Measurements from ENCODE around the gene TBX1. TPM values are rescaled to one million over a fixed set of nuclear protein-coding genes. Genes with fewer than 3 reads are reported as not detected.

The TBX1 gene
- total RNA-seq, 1 experiment from 2014 or later: 0.61 TPM

DNA sequence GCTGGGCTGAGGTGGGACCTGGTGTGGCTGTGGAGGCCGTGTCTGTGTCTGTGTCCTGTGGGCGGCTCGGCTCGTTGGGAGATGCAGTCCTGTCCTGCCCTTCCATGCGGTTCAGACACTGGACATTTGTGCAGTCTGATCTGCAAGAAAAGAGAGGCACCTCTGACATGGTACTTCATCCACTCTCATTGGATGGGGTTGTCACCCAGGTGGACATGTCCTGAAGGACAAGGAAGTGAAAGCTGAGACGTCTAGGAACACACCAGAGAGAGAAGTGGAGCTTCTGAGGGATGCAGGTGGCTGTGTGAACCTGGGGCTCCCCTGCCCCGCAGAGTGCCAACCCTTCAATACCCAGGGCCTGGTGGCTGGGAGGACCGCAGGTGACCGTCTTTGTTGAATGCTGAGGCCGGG lies 18.4 kb downstream of the TBX1 start:
- DNase-seq (ENCODE audit: low read depth in 1 of 2, low spot score in 2 of 2): no peak

DNA sequence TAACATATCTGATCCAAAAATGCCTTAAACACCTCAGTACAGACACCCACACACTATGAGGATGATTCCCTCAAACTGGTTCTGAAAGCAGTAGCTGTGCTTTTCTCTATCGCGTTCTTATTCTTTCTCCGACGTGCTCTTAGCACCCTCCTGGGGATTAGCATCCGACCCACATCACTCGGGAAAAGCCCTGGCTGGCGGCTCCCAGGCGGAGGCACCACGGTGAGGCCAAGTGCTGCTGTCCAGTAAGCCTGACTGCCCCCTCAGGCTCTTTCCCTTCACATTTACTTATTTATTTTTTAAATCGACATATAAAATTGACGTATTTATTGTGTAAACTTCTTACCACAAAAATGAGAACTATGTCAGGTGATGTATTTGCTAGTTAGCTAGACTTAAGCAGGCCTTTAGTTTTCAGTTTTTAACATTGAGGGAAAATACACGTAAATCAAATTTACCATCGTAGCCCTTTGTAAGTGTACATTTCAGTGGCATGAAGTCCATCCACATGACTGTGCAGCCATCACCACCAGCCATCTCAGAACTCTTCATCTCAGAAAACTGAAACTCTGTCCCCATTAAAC lies 19.2 kb downstream of the TBX1 start:
- Histone ChIP-seq H3K27ac (no peak overlapping the region), H3K27me3 (replicated peaks) (no peaks in the 10 kb centered on the region), H3K4me1 (replicated peaks) (peaks cover 5% of the 10 kb centered on the region), H3K4me3 (no peak overlapping the region), H3K9me3 (replicated peaks) (no peaks in the 10 kb centered on the region), H3K36me3 (no peaks in the 10 kb centered on the region)
- DNase-seq (ENCODE audit: low read depth in 1 of 2, low spot score in 2 of 2): no peak

More for the DNA sequence above, 18.4 kb downstream of the TBX1 start:
- H3K27ac ChIP-seq: no peak overlapping the region
- no peaks in the 10 kb centered on the region for H3K27me3 ChIP-seq (replicated peaks)
- H3K36me3 ChIP-seq: no peaks in the 10 kb centered on the region
- H3K4me3 ChIP-seq: no peak overlapping the region
- H3K4me1 ChIP-seq (replicated peaks): peaks cover 5% of the 10 kb centered on the region
- H3K9me3 ChIP-seq (replicated peaks): no peaks in the 10 kb centered on the region

DNA sequence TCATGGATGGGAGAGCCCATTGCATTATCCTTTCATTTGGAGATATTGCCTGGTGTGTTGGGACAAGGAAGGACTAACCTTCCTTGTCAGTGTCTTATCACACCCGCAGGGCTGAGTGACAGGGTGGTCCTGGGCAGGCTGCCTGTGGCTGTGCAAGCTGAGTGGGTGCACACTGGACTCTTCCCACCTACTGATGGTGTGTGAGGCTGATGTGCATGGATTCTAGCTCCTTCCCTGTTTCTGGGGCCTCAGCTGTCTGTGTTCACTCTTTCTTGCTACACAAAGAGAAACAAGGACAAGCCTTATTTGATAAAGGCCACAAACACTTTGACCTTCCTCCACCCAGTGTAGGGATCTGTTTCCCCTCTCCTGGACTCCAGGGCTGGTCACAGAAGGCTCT lies 22.0 kb downstream of the TBX1 start:
- Histone ChIP-seq H3K27me3 (replicated peaks) (no peaks in the 10 kb centered on the region), H3K4me1 (replicated peaks) (peaks cover 5% of the 10 kb centered on the region), H3K27ac (no peak overlapping the region), H3K36me3 (no peaks in the 10 kb centered on the region), H3K9me3 (replicated peaks) (no peaks in the 10 kb centered on the region), H3K4me3 (no peak overlapping the region)
- no peak for DNase-seq (ENCODE audit: low read depth in 1 of 2, low spot score in 2 of 2)

DNA sequence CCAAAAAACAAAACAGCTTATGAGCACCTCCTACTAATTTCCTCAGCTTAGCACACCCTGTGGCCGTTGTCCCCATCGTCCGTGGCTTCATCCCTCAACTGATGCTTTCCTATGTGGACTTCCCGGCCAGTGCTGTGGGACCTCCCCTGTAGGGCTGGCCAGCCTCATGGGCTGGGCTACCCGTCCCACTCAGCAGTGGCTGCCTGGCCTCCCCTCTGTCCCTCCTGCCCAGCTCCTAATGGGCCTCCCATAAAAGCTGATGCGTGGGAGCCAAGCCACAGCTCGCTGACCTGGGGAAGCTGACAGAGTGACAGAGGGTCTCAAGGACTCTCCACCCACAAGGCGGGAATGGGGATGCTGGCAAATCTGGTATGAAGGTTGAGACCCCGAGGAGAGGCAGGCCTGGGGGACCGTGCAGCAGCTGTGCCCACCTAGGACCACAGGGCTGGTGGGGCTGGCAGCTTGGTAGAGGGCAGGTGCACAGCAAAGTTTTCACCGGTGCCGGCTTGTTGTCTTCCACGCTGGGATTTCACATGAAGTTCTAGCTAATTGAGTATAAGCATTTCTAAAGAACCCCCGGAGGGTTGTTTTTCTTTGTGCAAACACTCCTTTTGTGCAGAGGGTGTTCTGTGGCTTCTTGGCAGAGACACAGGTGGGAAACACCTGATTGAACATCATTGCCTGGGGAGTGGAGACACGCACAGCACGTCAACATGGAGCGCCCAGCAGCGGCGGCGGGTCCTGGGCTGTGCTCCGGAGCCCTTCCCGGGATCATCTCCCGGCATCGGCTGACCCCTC lies 23.2 kb downstream of the TBX1 start:
- peaks cover 4% of the 10 kb centered on the region; the same call in 1 of the 2 replicates for H3K36me3 ChIP-seq
- DNase-seq (ENCODE audit: low read depth in 1 of 2, low spot score in 2 of 2): no peak
- no peak overlapping the region for H3K27ac ChIP-seq
- no peaks in the 10 kb centered on the region for H3K9me3 ChIP-seq (replicated peaks)
- H3K4me3 ChIP-seq: no peak overlapping the region
- no peaks in the 10 kb centered on the region for H3K27me3 ChIP-seq (replicated peaks)
- peaks cover 5% of the 10 kb centered on the region for H3K4me1 ChIP-seq (replicated peaks)

DNA sequence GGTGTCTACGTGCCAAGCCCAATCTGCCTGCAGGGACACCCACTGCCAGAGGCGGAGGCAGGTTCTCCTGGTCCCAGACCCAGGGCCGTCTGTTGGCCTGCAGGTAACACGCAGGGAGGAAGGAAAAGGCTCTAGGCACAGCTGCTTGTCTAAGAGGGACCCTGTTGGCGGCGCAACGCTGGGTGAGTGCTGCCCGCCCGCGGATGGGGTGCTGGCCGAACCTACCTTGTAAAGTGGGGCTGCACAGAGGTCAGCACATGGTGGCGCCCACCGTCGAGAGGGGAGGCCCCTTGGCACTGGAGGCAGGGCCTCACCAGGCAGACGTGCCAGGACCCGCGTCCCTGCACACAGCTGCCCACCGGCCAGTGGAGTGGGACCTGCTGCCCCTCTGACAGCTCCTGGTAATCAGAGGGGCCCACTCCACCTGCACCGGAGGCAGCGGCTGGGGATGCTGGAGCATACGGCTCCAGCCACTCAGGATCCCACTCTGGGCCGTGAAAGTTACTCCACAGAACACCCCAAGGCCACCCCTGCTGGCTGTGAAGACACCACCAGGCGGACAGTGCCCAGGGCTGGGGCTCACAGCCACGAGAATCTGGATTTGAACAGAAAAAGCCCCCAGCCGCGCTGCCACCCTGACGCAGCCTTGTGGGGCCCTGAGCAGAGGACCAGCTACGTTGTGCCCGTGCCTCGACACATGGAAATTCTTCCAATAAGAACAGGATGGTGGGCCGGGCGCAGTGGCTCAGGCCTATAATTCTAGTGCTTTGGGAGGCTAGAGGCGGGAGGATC lies 24.0 kb downstream of the TBX1 start:
- Histone ChIP-seq H3K27ac (no peak overlapping the region), H3K27me3 (replicated peaks) (no peaks in the 10 kb centered on the region), H3K9me3 (replicated peaks) (no peaks in the 10 kb centered on the region), H3K4me1 (replicated peaks) (peaks cover 5% of the 10 kb centered on the region), H3K36me3 (peaks cover 6% of the 10 kb centered on the region; the same call in 1 of the 2 replicates), H3K4me3 (no peak overlapping the region)
- no peak for DNase-seq (ENCODE audit: low read depth in 1 of 2, low spot score in 2 of 2)

DNA sequence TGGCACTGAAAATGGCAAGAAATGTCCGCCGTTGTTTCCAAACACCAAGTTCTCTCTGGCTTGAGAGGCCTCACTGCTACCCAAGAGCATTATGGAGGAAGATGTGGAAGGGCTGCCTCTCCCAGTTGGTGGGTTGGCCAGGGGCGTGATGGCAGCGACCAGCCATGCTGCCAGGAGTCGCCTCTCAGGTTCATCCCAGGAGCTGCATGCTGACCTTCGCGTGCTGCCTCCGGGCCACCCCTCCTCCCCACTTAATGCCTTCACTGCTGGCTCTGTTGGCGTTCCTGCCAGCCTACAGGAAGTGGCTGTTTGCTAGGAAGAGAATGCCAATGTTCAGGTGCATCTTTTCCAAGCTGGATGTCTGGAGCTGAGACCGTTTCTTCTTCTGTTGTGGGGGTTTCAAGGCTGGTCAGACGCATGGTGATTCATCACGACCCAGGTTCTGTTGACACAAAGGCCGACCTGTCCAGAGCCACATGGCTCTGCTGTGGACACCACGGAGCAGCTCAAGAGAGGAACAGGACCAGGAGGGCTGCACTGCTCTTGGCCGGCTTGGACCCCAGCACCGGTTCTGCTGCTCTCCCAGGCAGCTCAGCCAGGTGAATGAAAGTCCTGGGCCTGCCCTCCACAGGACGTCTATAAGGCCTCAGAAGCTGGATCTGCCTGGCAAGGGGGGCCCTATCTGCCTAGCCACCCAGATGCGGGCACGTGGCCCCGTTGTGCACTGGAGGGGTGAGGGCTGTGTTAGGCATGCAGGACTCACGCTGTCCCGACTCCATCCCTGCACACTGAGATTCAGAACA lies 25.1 kb downstream of the TBX1 start:
- H3K4me1 ChIP-seq (replicated peaks): no peaks in the 10 kb centered on the region
- H3K4me3 ChIP-seq: no peak overlapping the region
- H3K9me3 ChIP-seq (replicated peaks): peaks cover 8% of the 10 kb centered on the region; the same call in 1 of the 2 replicates
- H3K27me3 ChIP-seq (replicated peaks): no peaks in the 10 kb centered on the region
- H3K36me3 ChIP-seq: peaks cover 6% of the 10 kb centered on the region; the same call in 1 of the 2 replicates
- no peak overlapping the region for H3K27ac ChIP-seq
- DNase-seq (ENCODE audit: low read depth in 1 of 2, low spot score in 2 of 2): no peak

DNA sequence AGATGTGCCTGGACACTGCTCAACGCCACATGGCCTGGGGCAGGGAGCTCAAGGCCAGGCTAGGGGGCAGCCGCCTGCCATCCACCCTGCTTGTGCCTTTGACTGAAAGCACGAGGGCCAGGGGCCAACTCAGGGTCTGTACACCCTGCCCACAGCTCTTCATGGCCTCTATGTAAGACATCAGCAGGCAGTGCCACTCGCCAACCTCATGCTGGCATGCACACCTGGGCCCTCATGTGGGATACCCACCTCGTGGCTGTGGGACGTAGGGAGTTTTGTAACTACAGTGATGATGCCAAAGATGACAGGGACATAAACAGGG lies 25.6 kb downstream of the TBX1 start:
- Histone ChIP-seq H3K36me3 (peaks cover 6% of the 10 kb centered on the region; the same call in 1 of the 2 replicates), H3K27ac (no peak overlapping the region), H3K4me3 (no peak overlapping the region), H3K27me3 (replicated peaks) (no peaks in the 10 kb centered on the region), H3K9me3 (replicated peaks) (peaks cover 8% of the 10 kb centered on the region; the same call in 1 of the 2 replicates), H3K4me1 (replicated peaks) (no peaks in the 10 kb centered on the region)
- DNase-seq (ENCODE audit: low read depth in 1 of 2, low spot score in 2 of 2): no peak

DNA sequence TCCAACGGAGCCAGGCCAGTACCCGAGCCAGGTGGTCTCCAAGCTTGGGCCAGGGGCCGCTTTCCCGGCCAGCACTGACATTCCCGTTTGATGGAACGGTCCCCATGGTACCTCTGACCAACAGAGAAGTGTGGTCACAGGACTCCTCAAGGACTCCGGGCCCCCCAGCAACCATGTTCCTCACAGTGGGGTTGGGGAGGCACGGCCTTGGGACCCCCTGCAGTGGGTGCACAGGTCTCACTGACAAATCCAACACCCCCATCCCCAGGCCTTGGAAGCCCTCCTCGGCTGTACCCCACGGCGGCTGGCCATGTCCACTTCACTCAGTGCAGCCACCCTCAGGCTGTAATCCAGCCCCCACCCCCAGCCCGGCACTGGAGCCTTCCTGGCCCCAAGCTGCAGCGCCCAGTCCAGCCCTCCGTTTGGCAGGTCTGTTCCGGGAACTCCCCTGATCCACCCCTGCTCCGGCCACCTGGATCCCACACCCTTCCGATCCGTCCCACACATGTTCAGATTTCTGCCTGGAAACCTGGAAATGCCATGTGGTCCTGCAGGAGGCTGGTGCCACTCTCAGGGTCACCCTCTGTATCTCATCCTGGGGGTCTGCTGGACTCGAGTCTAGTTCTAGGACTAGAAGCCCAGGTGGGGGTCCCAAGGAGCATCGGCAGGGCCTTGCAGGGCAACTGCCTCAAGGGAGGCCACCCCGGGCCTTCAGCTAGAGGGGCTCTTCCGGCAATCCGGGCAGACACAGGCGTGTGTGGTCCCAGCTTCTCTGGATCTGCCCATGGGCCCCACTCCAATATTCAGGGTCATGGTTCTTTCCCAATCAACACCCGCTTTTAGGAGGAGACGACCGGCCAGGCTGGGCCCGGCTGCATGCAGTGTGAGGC lies 26.6 kb downstream of the TBX1 start:
- no peaks in the 10 kb centered on the region for H3K27me3 ChIP-seq (replicated peaks)
- no peak for DNase-seq (ENCODE audit: low read depth in 1 of 2, low spot score in 2 of 2)
- peaks cover 8% of the 10 kb centered on the region; the same call in 1 of the 2 replicates for H3K9me3 ChIP-seq (replicated peaks)
- H3K4me3 ChIP-seq: no peak overlapping the region
- H3K36me3 ChIP-seq: peaks cover 6% of the 10 kb centered on the region; the same call in 1 of the 2 replicates
- no peaks in the 10 kb centered on the region for H3K4me1 ChIP-seq (replicated peaks)
- no peak overlapping the region for H3K27ac ChIP-seq

DNA sequence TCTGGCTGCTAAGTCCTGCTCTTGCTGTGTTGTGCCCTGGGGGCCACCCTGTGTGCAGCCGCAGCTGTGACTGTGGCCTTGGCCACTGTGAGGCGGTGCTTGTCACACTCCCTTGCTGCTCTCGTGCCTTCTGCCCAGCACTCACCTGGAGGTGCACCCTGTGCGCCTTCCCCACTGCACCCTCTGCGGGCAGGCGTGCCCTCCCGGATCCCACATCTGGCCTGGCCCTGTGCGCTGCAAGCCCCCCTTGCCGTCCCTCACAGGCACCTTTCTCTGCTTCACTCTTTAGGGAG lies 27.2 kb downstream of the TBX1 start:
- DNase-seq (ENCODE audit: low read depth in 1 of 2, low spot score in 2 of 2): no peak

DNA sequence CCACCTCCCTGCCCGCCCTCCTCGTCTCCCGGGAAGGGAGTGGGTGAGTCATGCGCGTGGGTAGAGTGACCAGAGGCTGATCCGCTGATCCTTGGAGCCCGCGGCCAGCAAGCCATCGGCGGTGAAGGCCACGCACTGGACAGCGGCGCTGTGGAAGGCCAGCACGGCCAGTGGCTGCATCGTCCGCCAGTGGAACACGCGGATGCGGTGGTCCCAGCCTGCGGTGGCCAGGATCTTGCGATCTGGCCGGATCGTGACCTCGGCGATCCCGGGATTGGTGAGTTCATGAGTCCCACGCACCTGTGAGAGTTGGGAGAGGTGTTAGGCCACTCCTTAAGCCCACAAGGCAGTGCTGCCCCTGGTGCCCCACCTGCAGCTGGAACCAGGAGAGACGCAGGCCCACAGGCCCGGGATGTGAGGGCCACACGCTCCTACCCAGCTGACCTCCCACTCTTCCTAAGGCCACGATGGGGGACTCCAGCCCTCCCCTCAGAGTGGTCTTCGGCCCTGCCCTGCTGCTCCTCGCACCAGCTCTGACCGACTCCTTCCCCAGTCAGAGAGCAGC lies 28.2 kb downstream of the TBX1 start:
- Histone ChIP-seq H3K4me1 (replicated peaks) (no peaks in the 10 kb centered on the region), H3K27ac (no peak overlapping the region), H3K36me3 (peaks cover 6% of the 10 kb centered on the region; the same call in 1 of the 2 replicates), H3K27me3 (replicated peaks) (no peaks in the 10 kb centered on the region), H3K4me3 (no peak overlapping the region), H3K9me3 (replicated peaks) (peaks cover 8% of the 10 kb centered on the region; the same call in 1 of the 2 replicates)
- no peak for DNase-seq (ENCODE audit: low read depth in 1 of 2, low spot score in 2 of 2)

More for the DNA sequence above, 27.2 kb downstream of the TBX1 start:
- Histone ChIP-seq H3K27ac (no peak overlapping the region), H3K27me3 (replicated peaks) (no peaks in the 10 kb centered on the region), H3K4me1 (replicated peaks) (no peaks in the 10 kb centered on the region), H3K4me3 (no peak overlapping the region), H3K36me3 (peaks cover 6% of the 10 kb centered on the region; the same call in 1 of the 2 replicates), H3K9me3 (replicated peaks) (peaks cover 8% of the 10 kb centered on the region; the same call in 1 of the 2 replicates)

DNA sequence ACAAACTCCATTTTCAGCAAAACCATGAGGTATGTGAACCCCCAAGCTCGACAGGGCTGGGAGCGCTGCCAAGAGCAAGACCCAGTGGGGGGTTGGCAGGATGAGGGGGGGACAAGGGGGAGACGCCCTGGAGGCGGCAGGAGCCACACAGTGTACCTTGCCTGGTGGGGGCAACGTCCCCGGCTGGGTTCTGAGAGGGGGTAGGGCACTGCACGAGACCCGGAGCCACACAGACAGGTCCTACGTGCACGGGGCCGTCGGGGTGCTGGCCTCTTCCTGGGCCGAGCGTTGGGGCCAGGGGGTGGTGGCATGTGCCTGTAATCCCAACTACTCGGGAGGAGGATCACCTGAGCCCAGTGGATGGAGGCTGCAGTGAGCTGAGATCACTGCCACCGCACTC lies 28.8 kb downstream of the TBX1 start:
- no peak for DNase-seq (ENCODE audit: low read depth in 1 of 2, low spot score in 2 of 2)
- Histone ChIP-seq H3K36me3 (peaks cover 6% of the 10 kb centered on the region; the same call in 1 of the 2 replicates), H3K27ac (no peak overlapping the region), H3K4me1 (replicated peaks) (no peaks in the 10 kb centered on the region), H3K9me3 (replicated peaks) (peaks cover 8% of the 10 kb centered on the region; the same call in 1 of the 2 replicates), H3K4me3 (no peak overlapping the region), H3K27me3 (replicated peaks) (no peaks in the 10 kb centered on the region)

DNA sequence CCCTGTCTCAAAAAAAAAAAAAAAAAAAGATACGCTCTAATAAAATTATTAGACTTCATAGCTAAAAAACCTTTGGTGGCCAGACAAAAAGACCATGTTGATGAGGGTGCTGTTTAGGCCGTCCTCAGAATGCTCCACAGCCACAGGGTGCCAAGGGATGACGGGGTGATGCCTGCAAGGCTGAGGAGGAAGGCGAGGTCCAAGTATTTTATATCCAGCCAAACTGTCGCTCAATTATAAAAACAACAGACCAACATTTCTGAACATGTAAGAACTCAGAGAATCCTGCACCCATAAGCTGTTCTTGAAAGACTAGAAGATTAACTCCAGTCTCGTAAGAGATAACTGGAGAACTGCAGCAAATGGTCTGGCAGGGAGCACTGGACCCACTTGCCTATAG lies 29.2 kb downstream of the TBX1 start:
- no peaks in the 10 kb centered on the region for H3K4me1 ChIP-seq (replicated peaks)
- no peaks in the 10 kb centered on the region for H3K27me3 ChIP-seq (replicated peaks)
- H3K4me3 ChIP-seq: no peak overlapping the region
- H3K36me3 ChIP-seq: peaks cover 6% of the 10 kb centered on the region; the same call in 1 of the 2 replicates
- DNase-seq (ENCODE audit: low read depth in 1 of 2, low spot score in 2 of 2): no peak
- H3K27ac ChIP-seq: no peak overlapping the region
- H3K9me3 ChIP-seq (replicated peaks): peaks cover 8% of the 10 kb centered on the region; the same call in 1 of the 2 replicates

All from SJSA1 (cell line).